Muscle layer of colon (tissue), 2 donors: ENCODE data around the gene SAPCD1.

Source experiments
- H3K27ac ChIP-seq: one replicate; pipeline ENCODE4 v1.7.0; 2013; ENCODE audit warnings: low read depth, mild to moderate bottlenecking, low read length, moderate library complexity
- H3K27me3 ChIP-seq, 2 donors: one replicate each; pipeline ENCODE4 v1.7.0; 2013; ENCODE audit warnings: low read length in 2 of 2, mild to moderate bottlenecking in 2 of 2; ENCODE audit not compliant: insufficient read depth in 2 of 2, control insufficient read depth in 1 of 2
- H3K36me3 ChIP-seq: one replicate; pipeline ENCODE4 v1.7.0; 2013; ENCODE audit warnings: mild to moderate bottlenecking, low read length; ENCODE audit not compliant: insufficient read depth
- H3K4me1 ChIP-seq: one replicate; pipeline ENCODE4 v1.7.0; 2013; ENCODE audit warnings: mild to moderate bottlenecking, low read length; ENCODE audit not compliant: insufficient read depth
- H3K4me3 ChIP-seq, 2 donors: one replicate each; pipeline ENCODE4 v1.7.0; 2013; ENCODE audit warnings: low read length in 2 of 2, low read depth in 1 of 2, mild to moderate bottlenecking in 1 of 2, moderate library complexity in 1 of 2
- H3K9ac ChIP-seq: one replicate; pipeline ENCODE4 v1.7.0; 2013; ENCODE audit warnings: low read length
- H3K9me3 ChIP-seq: one replicate; pipeline ENCODE4 v1.7.0; 2013; ENCODE audit warnings: mild to moderate bottlenecking, low read length
- donor health status: abdominal sarcoma.
- donor health status: Adenocarcinoma of cecum.

SAPCD1 gene

GRCh38 chr6:31762356-31762755, at the start of gene SAPCD1:
Gene SAPCD1, plus strand, starts transcription at chr6:31762656. Its CDS starts 399 bp downstream, at chr6:31763055.
- H3K4me1 ChIP-seq = no peaks in the 10 kb centered on the region
- no peaks in the 10 kb centered on the region for H3K9me3 ChIP-seq
- H3K4me3 ChIP-seq = no peak within 1 kb of the TSS
- peaks cover 0 to 10% of the 10 kb centered on the region in 2 donors for H3K27me3 ChIP-seq
- H3K27ac ChIP-seq = no peak within 1 kb of the TSS
- no peak within 1 kb of the TSS for H3K9ac ChIP-seq
- peaks cover 3% of the 10 kb centered on the region for H3K36me3 ChIP-seq

GRCh38 chr6:31713465-31713864, 49.0 kb upstream of the SAPCD1 start:
- no peaks in the 10 kb centered on the region for H3K9me3 ChIP-seq
- peaks cover 9% of the 10 kb centered on the region for H3K4me1 ChIP-seq
- H3K27me3 ChIP-seq = no peaks in the 10 kb centered on the region
- H3K9ac ChIP-seq = no peak overlapping the region
- H3K27ac ChIP-seq = no peak overlapping the region
- no peak overlapping the region for H3K4me3 ChIP-seq
- no peaks in the 10 kb centered on the region for H3K36me3 ChIP-seq

GRCh38 chr6:31713991-31714684, 48.3 kb upstream of the SAPCD1 start:
- Histone ChIP-seq H3K9me3 (no peaks in the 10 kb centered on the region), H3K9ac (no peak overlapping the region), H3K4me1 (peaks cover 9% of the 10 kb centered on the region), H3K27me3 (no peaks in the 10 kb centered on the region), H3K36me3 (no peaks in the 10 kb centered on the region), H3K4me3 (no peak overlapping the region), H3K27ac (no peak overlapping the region)

- Histone ChIP-seq H3K4me1 (peaks cover 9% of the 10 kb centered on the region), H3K27ac (peak within 1 kb of the TSS; percentile 27), H3K27me3 (no peaks in the 10 kb centered on the region), H3K36me3 (no peaks in the 10 kb centered on the region), H3K4me3 (no peak within 1 kb of the TSS), H3K9ac (no peak within 1 kb of the TSS), H3K9me3 (no peaks in the 10 kb centered on the region)
These were observed 47.2 kb upstream of the SAPCD1 start, which contains the start of gene LY6G6D for GRCh38 chr6:31715022-31715958. Gene LY6G6D, plus strand, starts transcription at chr6:31715348. Its CDS starts 8 bp downstream, at chr6:31715356.

- Histone ChIP-seq H3K4me1 (peaks cover 9% of the 10 kb centered on the region), H3K36me3 (no peaks in the 10 kb centered on the region), H3K27ac (no peak overlapping the region), H3K9me3 (no peaks in the 10 kb centered on the region), H3K27me3 (no peaks in the 10 kb centered on the region), H3K4me3 (no peak overlapping the region), H3K9ac (no peak overlapping the region)
These were observed 44.8 kb upstream of the SAPCD1 start for GRCh38 chr6:31717499-31718222.

- Histone ChIP-seq H3K4me1 (peaks cover 9% of the 10 kb centered on the region), H3K4me3 (no peak overlapping the region), H3K9me3 (no peaks in the 10 kb centered on the region), H3K9ac (no peak overlapping the region), H3K27me3 (no peaks in the 10 kb centered on the region), H3K36me3 (no peaks in the 10 kb centered on the region), H3K27ac (no peak overlapping the region)
These were observed 44.2 kb upstream of the SAPCD1 start for GRCh38 chr6:31718265-31718664.

- no peaks in the 10 kb centered on the region for H3K27me3 ChIP-seq
- H3K9ac ChIP-seq = no peak overlapping the region
- no peak overlapping the region for H3K4me3 ChIP-seq
- H3K9me3 ChIP-seq = no peaks in the 10 kb centered on the region
- H3K36me3 ChIP-seq = no peaks in the 10 kb centered on the region
- H3K27ac ChIP-seq = no peak overlapping the region
- H3K4me1 ChIP-seq = peaks cover 9% of the 10 kb centered on the region
These were observed 43.5 kb upstream of the SAPCD1 start for GRCh38 chr6:31719001-31719400.

- Histone ChIP-seq H3K4me1 (peaks cover 4% of the 10 kb centered on the region), H3K4me3 (no peak overlapping the region), H3K27ac (no peak overlapping the region), H3K27me3 (no peaks in the 10 kb centered on the region), H3K9me3 (no peaks in the 10 kb centered on the region), H3K9ac (no peak overlapping the region), H3K36me3 (no peaks in the 10 kb centered on the region)
These were observed 42.2 kb upstream of the SAPCD1 start for GRCh38 chr6:31720196-31720770.

- Histone ChIP-seq H3K9ac (no peak within 1 kb of the TSS), H3K27me3 (no peaks in the 10 kb centered on the region), H3K4me3 (no peak within 1 kb of the TSS), H3K36me3 (peaks cover 7% of the 10 kb centered on the region), H3K4me1 (no peaks in the 10 kb centered on the region), H3K9me3 (no peaks in the 10 kb centered on the region), H3K27ac (no peak within 1 kb of the TSS)
These were observed 41.0 kb upstream of the SAPCD1 start, which contains the start of gene LY6G6C for GRCh38 chr6:31721351-31722020. Gene LY6G6C, minus strand, starts transcription at chr6:31721746. Its CDS starts 67 bp downstream, at chr6:31721679.

- H3K4me3 ChIP-seq = no peak overlapping the region
- H3K36me3 ChIP-seq = peaks cover 14% of the 10 kb centered on the region
- no peak overlapping the region for H3K9ac ChIP-seq
- no peaks in the 10 kb centered on the region for H3K4me1 ChIP-seq
- no peak overlapping the region for H3K27ac ChIP-seq
- H3K9me3 ChIP-seq = no peaks in the 10 kb centered on the region
- H3K27me3 ChIP-seq = no peaks in the 10 kb centered on the region
These were observed 40.3 kb upstream of the SAPCD1 start for GRCh38 chr6:31722173-31722572.
